Measurements from ENCODE around the gene ZNRF2.

DNA sequence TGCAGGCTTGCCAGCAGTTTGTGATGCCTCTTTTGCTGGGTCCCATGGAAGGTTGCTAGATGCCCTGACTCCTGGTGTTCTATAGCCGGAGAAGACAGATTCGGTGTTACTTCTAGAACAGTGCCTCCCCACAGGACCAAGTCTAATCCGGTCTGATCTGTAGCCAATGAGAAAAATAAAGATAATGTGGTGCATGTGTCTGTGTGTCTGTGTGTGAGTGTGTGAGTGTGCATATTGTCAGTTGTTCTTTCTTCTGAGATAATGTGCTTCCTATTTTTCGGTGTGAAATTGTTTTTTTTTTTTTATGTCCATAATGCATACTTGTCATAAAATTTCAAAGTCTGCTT, 29.7 kb upstream of the ZNRF2 start:
- TF ChIP-seq, protein P1, sequence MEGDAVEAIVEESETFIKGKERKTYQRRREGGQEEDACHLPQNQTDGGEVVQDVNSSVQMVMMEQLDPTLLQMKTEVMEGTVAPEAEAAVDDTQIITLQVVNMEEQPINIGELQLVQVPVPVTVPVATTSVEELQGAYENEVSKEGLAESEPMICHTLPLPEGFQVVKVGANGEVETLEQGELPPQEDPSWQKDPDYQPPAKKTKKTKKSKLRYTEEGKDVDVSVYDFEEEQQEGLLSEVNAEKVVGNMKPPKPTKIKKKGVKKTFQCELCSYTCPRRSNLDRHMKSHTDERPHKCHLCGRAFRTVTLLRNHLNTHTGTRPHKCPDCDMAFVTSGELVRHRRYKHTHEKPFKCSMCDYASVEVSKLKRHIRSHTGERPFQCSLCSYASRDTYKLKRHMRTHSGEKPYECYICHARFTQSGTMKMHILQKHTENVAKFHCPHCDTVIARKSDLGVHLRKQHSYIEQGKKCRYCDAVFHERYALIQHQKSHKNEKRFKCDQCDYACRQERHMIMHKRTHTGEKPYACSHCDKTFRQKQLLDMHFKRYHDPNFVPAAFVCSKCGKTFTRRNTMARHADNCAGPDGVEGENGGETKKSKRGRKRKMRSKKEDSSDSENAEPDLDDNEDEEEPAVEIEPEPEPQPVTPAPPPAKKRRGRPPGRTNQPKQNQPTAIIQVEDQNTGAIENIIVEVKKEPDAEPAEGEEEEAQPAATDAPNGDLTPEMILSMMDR (IDR thresholded peaks at IDR 0.05; ENCODE audit: low read length) = no peak
- no peak for TF ChIP-seq EZH2 (optimal IDR thresholded peaks at IDR 0.05; ENCODE audit: low read depth, low read length)
